HEK293 (cell line): ENCODE data around the gene DHRS3.

Experiments
- KLF8 ChIP-seq: fragments of 450-650 bp; formaldehyde crosslinking; IDR thresholded peaks from 2 replicates; pipeline ENCODE4 v1.5.1; 2016; ENCODE audit warnings: missing biosample characterization, missing genetic modification characterization
- WT1 ChIP-seq: fragments of 450-650 bp; formaldehyde crosslinking; IDR thresholded peaks from 2 replicates; pipeline ENCODE4 v1.5.1; 2016; ENCODE audit warnings: missing biosample characterization, missing genetic modification characterization
- ZBTB10 ChIP-seq: fragments of 450-650 bp; formaldehyde crosslinking; IDR thresholded peaks from 2 replicates; pipeline ENCODE4 v1.5.1; 2016; ENCODE audit warnings: missing biosample characterization, missing genetic modification characterization
- ZBTB11 ChIP-seq: fragments of 450-650 bp; formaldehyde crosslinking; conservative IDR thresholded peaks from 2 replicates; pipeline ENCODE4 v1.5.1; 2016; ENCODE audit warnings: low read depth, missing biosample characterization, missing genetic modification characterization
- ZBTB44 ChIP-seq: fragments of 450-650 bp; IDR thresholded peaks from 2 replicates; pipeline ENCODE4 v1.5.1; 2018; ENCODE audit warnings: missing biosample characterization, mild to moderate bottlenecking, missing genetic modification characterization
- ZBTB48 ChIP-seq: fragments of 450-650 bp; formaldehyde crosslinking; IDR thresholded peaks from 2 replicates; pipeline ENCODE4 v1.5.1; 2016; ENCODE audit warnings: missing biosample characterization, missing genetic modification characterization
- ZBTB49 ChIP-seq: fragments of 450-650 bp; formaldehyde crosslinking; IDR thresholded peaks from 2 replicates; pipeline ENCODE4 v1.5.1; 2016; ENCODE audit warnings: missing biosample characterization, missing genetic modification characterization, low read depth
- ZNF121 ChIP-seq: fragments of 450-650 bp; formaldehyde crosslinking; IDR thresholded peaks from 2 replicates; pipeline ENCODE4 v1.5.1; 2016; ENCODE audit warnings: missing biosample characterization, missing genetic modification characterization
- ZNF146 ChIP-seq: fragments of 450-650 bp; formaldehyde crosslinking; IDR thresholded peaks from 2 replicates; pipeline ENCODE4 v1.5.1; 2016; ENCODE audit warnings: missing biosample characterization, missing genetic modification characterization
- ZNF148 ChIP-seq: fragments of 450-650 bp; formaldehyde crosslinking; IDR thresholded peaks from 2 replicates; pipeline ENCODE4 v1.5.0; 2017; ENCODE audit warnings: missing biosample characterization, missing genetic modification characterization, borderline replicate concordance
- ZNF701 ChIP-seq: fragments of 450-650 bp; formaldehyde crosslinking; IDR thresholded peaks from 2 replicates; pipeline ENCODE4 v1.5.1; 2016; ENCODE audit warnings: missing biosample characterization, missing genetic modification characterization
- ZNF76 ChIP-seq: fragments of 450-650 bp; formaldehyde crosslinking; IDR thresholded peaks from 2 replicates; pipeline ENCODE4; 2016; ENCODE audit warnings: low read depth, missing biosample characterization, missing genetic modification characterization, borderline replicate concordance
- ZSCAN30 ChIP-seq: fragments of 450-650 bp; IDR thresholded peaks from 2 replicates; pipeline ENCODE4 v1.5.1; 2018; ENCODE audit warnings: missing biosample characterization, mild to moderate bottlenecking, missing genetic modification characterization, moderate library complexity
- TF ChIP-seq, protein P1 (sequence below): fragments of 450-650 bp; formaldehyde crosslinking; IDR thresholded peaks from 2 replicates; pipeline ENCODE4 v1.5.1; 2016; ENCODE audit warnings: missing biosample characterization, missing genetic modification characterization
- TF ChIP-seq, protein P2 (sequence below): fragments of 450-650 bp; formaldehyde crosslinking; IDR thresholded peaks from 2 replicates; pipeline ENCODE4 v1.5.1; 2016; ENCODE audit warnings: missing biosample characterization, missing genetic modification characterization, borderline replicate concordance

The DHRS3 gene

GRCh38 chr1:12617901-12618660 is at the start of gene DHRS3 (continued):
- TF ChIP-seq, protein P1, sequence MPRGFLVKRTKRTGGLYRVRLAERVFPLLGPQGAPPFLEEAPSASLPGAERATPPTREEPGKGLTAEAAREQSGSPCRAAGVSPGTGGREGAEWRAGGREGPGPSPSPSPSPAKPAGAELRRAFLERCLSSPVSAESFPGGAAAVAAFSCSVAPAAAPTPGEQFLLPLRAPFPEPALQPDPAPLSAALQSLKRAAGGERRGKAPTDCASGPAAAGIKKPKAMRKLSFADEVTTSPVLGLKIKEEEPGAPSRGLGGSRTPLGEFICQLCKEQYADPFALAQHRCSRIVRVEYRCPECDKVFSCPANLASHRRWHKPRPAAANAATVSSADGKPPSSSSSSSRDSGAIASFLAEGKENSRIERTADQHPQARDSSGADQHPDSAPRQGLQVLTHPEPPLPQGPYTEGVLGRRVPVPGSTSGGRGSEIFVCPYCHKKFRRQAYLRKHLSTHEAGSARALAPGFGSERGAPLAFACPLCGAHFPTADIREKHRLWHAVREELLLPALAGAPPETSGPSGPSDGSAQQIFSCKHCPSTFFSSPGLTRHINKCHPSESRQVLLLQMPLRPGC (tag by site-specific recombination): peak; percentile 58
- TF ChIP-seq ZNF121 (0 out of 2 replicates have a peak, but pooled peaks have one; percentile 7), ZNF148 (tag by site-specific recombination) (no peak), ZBTB11 (no peak; the same call in 1 of the 2 replicates), ZNF701 (no peak), WT1 (peak; percentile 98), ZBTB48 (tag by site-specific recombination) (peak; percentile 73), ZSCAN30 (tag by site-specific recombination) (peak; percentile 89), ZNF76 (peak; percentile 43; the same call in 1 of the 2 replicates), ZBTB44 (tag by site-specific recombination) (0 out of 2 replicates have a peak, but pooled peaks have one; percentile 43), ZNF146 (tag by site-specific recombination) (peak; percentile 31), ZBTB49 (tag by site-specific recombination) (no peak), KLF8 (tag by site-specific recombination) (peak; percentile 56), ZBTB10 (peak; percentile 75)
- TF ChIP-seq, protein P2, sequence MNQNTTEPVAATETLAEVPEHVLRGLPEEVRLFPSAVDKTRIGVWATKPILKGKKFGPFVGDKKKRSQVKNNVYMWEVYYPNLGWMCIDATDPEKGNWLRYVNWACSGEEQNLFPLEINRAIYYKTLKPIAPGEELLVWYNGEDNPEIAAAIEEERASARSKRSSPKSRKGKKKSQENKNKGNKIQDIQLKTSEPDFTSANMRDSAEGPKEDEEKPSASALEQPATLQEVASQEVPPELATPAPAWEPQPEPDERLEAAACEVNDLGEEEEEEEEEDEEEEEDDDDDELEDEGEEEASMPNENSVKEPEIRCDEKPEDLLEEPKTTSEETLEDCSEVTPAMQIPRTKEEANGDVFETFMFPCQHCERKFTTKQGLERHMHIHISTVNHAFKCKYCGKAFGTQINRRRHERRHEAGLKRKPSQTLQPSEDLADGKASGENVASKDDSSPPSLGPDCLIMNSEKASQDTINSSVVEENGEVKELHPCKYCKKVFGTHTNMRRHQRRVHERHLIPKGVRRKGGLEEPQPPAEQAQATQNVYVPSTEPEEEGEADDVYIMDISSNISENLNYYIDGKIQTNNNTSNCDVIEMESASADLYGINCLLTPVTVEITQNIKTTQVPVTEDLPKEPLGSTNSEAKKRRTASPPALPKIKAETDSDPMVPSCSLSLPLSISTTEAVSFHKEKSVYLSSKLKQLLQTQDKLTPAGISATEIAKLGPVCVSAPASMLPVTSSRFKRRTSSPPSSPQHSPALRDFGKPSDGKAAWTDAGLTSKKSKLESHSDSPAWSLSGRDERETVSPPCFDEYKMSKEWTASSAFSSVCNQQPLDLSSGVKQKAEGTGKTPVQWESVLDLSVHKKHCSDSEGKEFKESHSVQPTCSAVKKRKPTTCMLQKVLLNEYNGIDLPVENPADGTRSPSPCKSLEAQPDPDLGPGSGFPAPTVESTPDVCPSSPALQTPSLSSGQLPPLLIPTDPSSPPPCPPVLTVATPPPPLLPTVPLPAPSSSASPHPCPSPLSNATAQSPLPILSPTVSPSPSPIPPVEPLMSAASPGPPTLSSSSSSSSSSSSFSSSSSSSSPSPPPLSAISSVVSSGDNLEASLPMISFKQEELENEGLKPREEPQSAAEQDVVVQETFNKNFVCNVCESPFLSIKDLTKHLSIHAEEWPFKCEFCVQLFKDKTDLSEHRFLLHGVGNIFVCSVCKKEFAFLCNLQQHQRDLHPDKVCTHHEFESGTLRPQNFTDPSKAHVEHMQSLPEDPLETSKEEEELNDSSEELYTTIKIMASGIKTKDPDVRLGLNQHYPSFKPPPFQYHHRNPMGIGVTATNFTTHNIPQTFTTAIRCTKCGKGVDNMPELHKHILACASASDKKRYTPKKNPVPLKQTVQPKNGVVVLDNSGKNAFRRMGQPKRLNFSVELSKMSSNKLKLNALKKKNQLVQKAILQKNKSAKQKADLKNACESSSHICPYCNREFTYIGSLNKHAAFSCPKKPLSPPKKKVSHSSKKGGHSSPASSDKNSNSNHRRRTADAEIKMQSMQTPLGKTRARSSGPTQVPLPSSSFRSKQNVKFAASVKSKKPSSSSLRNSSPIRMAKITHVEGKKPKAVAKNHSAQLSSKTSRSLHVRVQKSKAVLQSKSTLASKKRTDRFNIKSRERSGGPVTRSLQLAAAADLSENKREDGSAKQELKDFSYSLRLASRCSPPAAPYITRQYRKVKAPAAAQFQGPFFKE (tag by site-specific recombination): no peak
